SK-N-SH (cell line): ENCODE results near the gene TUSC1. TPM values are rescaled to one million over a fixed set of nuclear protein-coding genes. Genes with fewer than 3 reads are reported as not detected.
A peak's percentile ranks its signal among the peaks of the same experiment; 100 is the strongest.
"Not testable (repeated sequence)": the region's sequence is repeated elsewhere in the genome, so short reads cannot be mapped to it uniquely, and the experiment has no call there.

Experiments used
- CTCF ChIA-PET: fragments of 300-600, 350-600 bp; formaldehyde crosslinking; extraction: SDS; loops from one replicate; lab custom pipeline; 2021; lab: Yijun Ruan, JAX
- POLR2A ChIA-PET: fragments of 350-600 bp; sonication (Branson Sonifier 250); formaldehyde crosslinking; extraction: SDS; loops from one replicate; lab custom pipeline; 2020; ENCODE audit warnings: antibody characterized with exemption, inconsistent platforms; lab: Yijun Ruan, JAX
- DNase-seq: peaks from one replicate; pipeline ENCODE4 v3.0.0; 2012
- H2AFZ ChIP-seq: fragments of 200-600 bp; sonication (generic); 2 replicates; pipeline ENCODE4 v1.8.1; 2016; ENCODE audit warnings: antibody characterized with exemption, mild to moderate bottlenecking, low read depth
- H3F3A ChIP-seq: fragments of 200-600 bp; sonication (generic); replicated peaks from 2 replicates; pipeline ENCODE3; 2016; ENCODE audit warnings: antibody characterized with exemption, mild to moderate bottlenecking; ENCODE audit not compliant: insufficient read depth
- H3K27ac ChIP-seq, 2 experiments: fragments of 200-500 bp in 1 of 2; fragments of 200-600 bp in 1 of 2; sonication (Bioruptor generic) in 1 of 2; sonication (generic), shearing (Covaris generic) in 1 of 2; 2 replicates each; pipeline versions ENCODE4 v1.5.1 to v1.6.1; 2014 to 2016; ENCODE audit warnings: low read depth in 2 of 2, inconsistent platforms in 1 of 2, low read length in 1 of 2, mild to moderate bottlenecking in 1 of 2, mixed read lengths in 1 of 2
- H3K27me3 ChIP-seq: fragments of 200-600 bp; sonication (generic), shearing (Covaris generic); 2 replicates; pipeline ENCODE4 v1.6.1; 2016; ENCODE audit warnings: mixed run types; ENCODE audit not compliant: insufficient read depth
- H3K36me3 ChIP-seq, 2 experiments: fragments of 200-500 bp in 1 of 2; fragments of 200-600 bp in 1 of 2; sonication (Bioruptor generic) in 1 of 2; sonication (generic) in 1 of 2; replicated peaks in 1 of 2; 2 replicates each; pipeline versions ENCODE3 to v1.5.1; 2014 to 2016; ENCODE audit warnings: low read length in 1 of 2, mild to moderate bottlenecking in 1 of 2; ENCODE audit not compliant: insufficient read depth in 2 of 2, control insufficient read depth in 1 of 2
- H3K4me1 ChIP-seq, 2 experiments: fragments of 200-500 bp in 1 of 2; fragments of 200-600 bp in 1 of 2; sonication (Bioruptor generic) in 1 of 2; sonication (generic), shearing (Covaris generic) in 1 of 2; 2 replicates each; pipeline versions ENCODE4 v1.5.1 to v1.6.1; 2014 to 2016; ENCODE audit warnings: low read depth in 1 of 2, low read length in 1 of 2, mixed run types in 1 of 2; ENCODE audit not compliant: insufficient read depth in 2 of 2, control insufficient read depth in 1 of 2
- H3K4me2 ChIP-seq: fragments of 200-600 bp; sonication (generic), shearing (Covaris generic); 2 replicates; pipeline ENCODE4 v1.6.1; 2017; ENCODE audit warnings: mixed run types
- H3K4me3 ChIP-seq, 2 experiments: fragments of 200-500 bp in 1 of 2; fragments of 200-600 bp in 1 of 2; sonication (Bioruptor generic) in 1 of 2; sonication (generic), shearing (Covaris generic) in 1 of 2; 2 replicates each; pipeline versions ENCODE4 v1.5.1 to v1.8.1; 2014 to 2016; ENCODE audit warnings: low read depth in 2 of 2, inconsistent platforms in 1 of 2, low read length in 1 of 2, mild to moderate bottlenecking in 1 of 2, mixed read lengths in 1 of 2, moderate library complexity in 1 of 2
- H3K79me2 ChIP-seq: fragments of 200-600 bp; sonication (generic); 2 replicates; pipeline ENCODE4 v1.8.1; 2017; ENCODE audit warnings: mild to moderate bottlenecking; ENCODE audit not compliant: insufficient read depth
- H3K9ac ChIP-seq: fragments of 200-600 bp; sonication (generic); 2 replicates; pipeline ENCODE4 v1.6.1; 2017; ENCODE audit warnings: mixed run types
- H3K9me2 ChIP-seq: fragments of 200-600 bp; sonication (generic); 2 replicates; pipeline ENCODE4 v1.6.1; 2017; ENCODE audit warnings: mixed run types
- H3K9me3 ChIP-seq: fragments of 200-600 bp; sonication (generic); 2 replicates; pipeline ENCODE4 v1.6.1; 2017; ENCODE audit warnings: mixed run types, mild to moderate bottlenecking, moderate library complexity
- H4K20me1 ChIP-seq: fragments of 200-600 bp; sonication (generic); 2 replicates; pipeline ENCODE4 v1.6.1; 2017; ENCODE audit warnings: mild to moderate bottlenecking, mixed run types; ENCODE audit not compliant: insufficient read depth
- ELF1 ChIP-seq: IDR thresholded peaks from 2 replicates; pipeline ENCODE4 v1.4.0; 2012
- EP300 ChIP-seq, 2 experiments: IDR thresholded peaks; 2 replicates each; pipeline versions ENCODE4 v1.4.0 to v1.6.1; 2012; ENCODE audit warnings: borderline replicate concordance in 1 of 2, low read depth in 1 of 2, low read length in 1 of 2
- EZH2phosphoT487 ChIP-seq: fragments of 200-600 bp; sonication (generic); IDR thresholded peaks from 2 replicates; pipeline ENCODE4 v1.6.1; 2017; ENCODE audit warnings: low read depth, mixed run types, mild to moderate bottlenecking, antibody characterized with exemption, moderate library complexity, borderline replicate concordance
- FOXJ3 ChIP-seq: sonication (generic); formaldehyde crosslinking; IDR thresholded peaks from 2 replicates; pipeline ENCODE4 v1.5.1; 2020; ENCODE audit warnings: mild to moderate bottlenecking, missing genetic modification reagents
- FOXM1 ChIP-seq: IDR thresholded peaks from 2 replicates; pipeline ENCODE4 v1.4.0; 2012; ENCODE audit warnings: low read depth, mild to moderate bottlenecking
- GATA2 ChIP-seq: sonication (generic); formaldehyde crosslinking; IDR thresholded peaks from 2 replicates; pipeline ENCODE4 v1.5.0; 2020; ENCODE audit warnings: mild to moderate bottlenecking, missing genetic modification reagents
- IRF3 ChIP-seq: fragments of 150-350 bp; IDR thresholded peaks from 2 replicates; pipeline ENCODE4 v1.6.1; 2016; ENCODE audit warnings: mild to moderate bottlenecking, low read depth, low read length
- MEF2A ChIP-seq: IDR thresholded peaks from 2 replicates; pipeline ENCODE4 v1.4.0; 2012; ENCODE audit warnings: low read depth, borderline replicate concordance
- NFIC ChIP-seq: IDR thresholded peaks from 2 replicates; pipeline ENCODE4 v1.4.0; 2012; ENCODE audit warnings: borderline replicate concordance
- POLR2AphosphoS5 ChIP-seq: IDR thresholded peaks from 2 replicates; pipeline ENCODE4 v1.6.1; 2012; ENCODE audit warnings: low read depth, low read length
- RAD21 ChIP-seq: IDR thresholded peaks from 2 replicates; pipeline ENCODE4 v1.6.1; 2012; ENCODE audit warnings: mild to moderate bottlenecking, low read length
- RCOR1 ChIP-seq: fragments of 150-350 bp; IDR thresholded peaks from 2 replicates; pipeline ENCODE4 v1.6.1; 2017; ENCODE audit warnings: antibody characterized with exemption, low read length
- RFX5 ChIP-seq: IDR thresholded peaks from 2 replicates; pipeline ENCODE4 v1.6.1; 2012; ENCODE audit warnings: mild to moderate bottlenecking, improper control_type of control experiment, low read length
- RXRA ChIP-seq: IDR thresholded peaks from 2 replicates; pipeline ENCODE4 v1.4.0; 2012; ENCODE audit warnings: low read depth, mild to moderate bottlenecking, borderline replicate concordance
- SMC3 ChIP-seq: IDR thresholded peaks from 2 replicates; pipeline ENCODE4 v1.6.1; 2012; ENCODE audit warnings: low read depth, low read length, improper control_type of control experiment
- TCF12 ChIP-seq: IDR thresholded peaks from 2 replicates; pipeline ENCODE4 v1.4.0; 2012
- TEAD4 ChIP-seq: IDR thresholded peaks from 2 replicates; pipeline ENCODE4 v1.4.0; 2012; ENCODE audit warnings: mild to moderate bottlenecking, borderline replicate concordance; ENCODE audit not compliant: insufficient read depth
- USF1 ChIP-seq: IDR thresholded peaks from 2 replicates; pipeline ENCODE4 v1.4.0; 2012; ENCODE audit warnings: low read depth, borderline replicate concordance
- YY1 ChIP-seq: IDR thresholded peaks from 2 replicates; pipeline ENCODE4 v1.4.0; 2012; ENCODE audit warnings: low read depth, mild to moderate bottlenecking
- WGBS: methylation state at CpG from one replicate; pipeline ENCODE4 v1.1.6; 2017; ENCODE audit warnings: low lambda C conversion rate; 5-methylcytosine and 5-hydroxymethylcytosine counted together
- polyA plus RNA-seq, 3 experiments: library from polyadenylated mRNA; depleted of rRNA; stranded (reverse); fragments of >200 nt; gene quantifications; 2 replicates each; pipeline ENCODE4 v1.2.3, GENCODE V29; 2012
- TF ChIP-seq, protein P1 (sequence below): IDR thresholded peaks from 2 replicates; pipeline ENCODE4 v1.6.1; 2012; ENCODE audit warnings: mild to moderate bottlenecking, low read depth, low read length, moderate library complexity
- TF ChIP-seq, protein P2 (sequence below): IDR thresholded peaks from 2 replicates; pipeline ENCODE4 v1.4.0; 2012; ENCODE audit warnings: low read depth

The TUSC1 gene
- polyA plus RNA-seq, 1 of the 3 experiments (the other 2 are of a cell fraction): 9.1 TPM

DNA sequence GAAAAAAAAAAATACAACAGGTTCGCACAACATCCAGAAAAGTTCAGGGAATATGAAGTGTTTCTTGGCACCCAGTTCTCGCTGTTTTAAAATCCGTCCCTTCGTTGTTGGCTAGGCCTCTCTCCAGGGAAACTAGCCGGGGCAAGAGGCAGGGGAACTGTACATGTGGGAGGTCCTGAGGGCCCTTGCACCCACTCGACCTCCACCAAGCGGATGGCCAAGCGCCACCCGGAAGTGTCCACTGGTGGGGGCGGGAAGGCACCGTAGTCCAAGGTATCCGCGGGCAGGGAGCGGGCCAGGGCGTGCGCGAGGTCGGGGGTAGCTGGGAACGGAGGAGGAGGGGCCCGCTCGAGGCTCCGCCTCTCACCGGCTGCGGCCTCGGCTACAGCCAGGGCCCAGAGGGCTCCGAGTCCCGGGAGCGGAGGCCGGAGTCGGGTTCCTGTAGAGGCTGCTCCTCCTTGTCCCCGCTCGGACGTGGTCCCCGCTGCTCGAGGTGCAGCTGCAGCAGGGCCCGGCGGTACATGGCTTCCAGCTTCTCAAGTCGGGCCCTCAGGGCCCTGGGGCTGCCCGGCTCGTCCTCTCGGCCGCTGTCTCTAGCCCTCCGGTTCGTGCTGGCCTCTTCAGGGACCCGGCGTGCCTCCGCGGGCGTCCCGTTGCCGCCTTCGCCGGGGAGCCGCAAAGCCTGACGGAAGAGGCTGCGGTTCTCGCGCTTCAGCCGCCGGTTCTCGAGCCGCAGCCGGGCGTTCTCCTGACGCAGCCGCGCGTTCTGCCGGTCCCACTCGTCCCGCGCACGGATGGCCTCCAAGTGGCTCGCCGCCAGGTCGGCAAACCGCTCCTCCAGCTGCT, 720 bp downstream of the TUSC1 start (continued):
- TF ChIP-seq FOXM1 (no peak), TEAD4 (no peak), EP300 (IDR thresholded peaks at IDR 0.05; ENCODE audit: borderline replicate concordance in 1 of 2, low read depth in 1 of 2, low read length in 1 of 2) (0 out of 4 replicates have a peak, but pooled peaks of 1 of the 2 experiments have one; percentile 13), GATA2 (CRISPR knock-in tag) (no peak), ELF1 (peak; percentile 89), YY1 (no peak)
- TF ChIP-seq, protein P1, sequence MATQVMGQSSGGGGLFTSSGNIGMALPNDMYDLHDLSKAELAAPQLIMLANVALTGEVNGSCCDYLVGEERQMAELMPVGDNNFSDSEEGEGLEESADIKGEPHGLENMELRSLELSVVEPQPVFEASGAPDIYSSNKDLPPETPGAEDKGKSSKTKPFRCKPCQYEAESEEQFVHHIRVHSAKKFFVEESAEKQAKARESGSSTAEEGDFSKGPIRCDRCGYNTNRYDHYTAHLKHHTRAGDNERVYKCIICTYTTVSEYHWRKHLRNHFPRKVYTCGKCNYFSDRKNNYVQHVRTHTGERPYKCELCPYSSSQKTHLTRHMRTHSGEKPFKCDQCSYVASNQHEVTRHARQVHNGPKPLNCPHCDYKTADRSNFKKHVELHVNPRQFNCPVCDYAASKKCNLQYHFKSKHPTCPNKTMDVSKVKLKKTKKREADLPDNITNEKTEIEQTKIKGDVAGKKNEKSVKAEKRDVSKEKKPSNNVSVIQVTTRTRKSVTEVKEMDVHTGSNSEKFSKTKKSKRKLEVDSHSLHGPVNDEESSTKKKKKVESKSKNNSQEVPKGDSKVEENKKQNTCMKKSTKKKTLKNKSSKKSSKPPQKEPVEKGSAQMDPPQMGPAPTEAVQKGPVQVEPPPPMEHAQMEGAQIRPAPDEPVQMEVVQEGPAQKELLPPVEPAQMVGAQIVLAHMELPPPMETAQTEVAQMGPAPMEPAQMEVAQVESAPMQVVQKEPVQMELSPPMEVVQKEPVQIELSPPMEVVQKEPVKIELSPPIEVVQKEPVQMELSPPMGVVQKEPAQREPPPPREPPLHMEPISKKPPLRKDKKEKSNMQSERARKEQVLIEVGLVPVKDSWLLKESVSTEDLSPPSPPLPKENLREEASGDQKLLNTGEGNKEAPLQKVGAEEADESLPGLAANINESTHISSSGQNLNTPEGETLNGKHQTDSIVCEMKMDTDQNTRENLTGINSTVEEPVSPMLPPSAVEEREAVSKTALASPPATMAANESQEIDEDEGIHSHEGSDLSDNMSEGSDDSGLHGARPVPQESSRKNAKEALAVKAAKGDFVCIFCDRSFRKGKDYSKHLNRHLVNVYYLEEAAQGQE: no peak

DNA sequence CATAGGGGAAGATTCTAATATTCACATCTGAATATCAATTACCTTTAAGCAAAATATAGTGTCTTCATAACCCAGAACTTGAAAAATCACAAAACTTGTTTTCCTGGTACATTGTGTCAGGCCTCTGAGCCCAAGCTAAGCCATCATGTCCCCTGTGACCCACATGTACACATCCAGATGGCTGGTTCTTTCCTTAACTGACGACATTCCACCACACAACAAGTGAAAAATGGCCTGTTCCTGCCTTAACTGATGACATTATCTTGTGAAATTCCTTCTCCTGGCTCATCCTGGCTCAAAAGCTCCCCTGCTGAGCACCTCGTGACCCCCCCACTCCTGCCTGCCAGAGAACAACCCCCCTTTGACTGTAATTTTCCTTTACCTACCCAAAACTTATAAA, 2.4 kb downstream of the TUSC1 start:
- POLR2A ChIA-PET: not testable (repeated sequence)

GRCh38 chr9:25658571-25658970, 19.7 kb downstream of the TUSC1 start:
- no peaks in the 10 kb centered on the region for H3K9me3 ChIP-seq
- H3K36me3 ChIP-seq: no peaks in the 10 kb centered on the region
- H3K27ac ChIP-seq: no peak overlapping the region
- H4K20me1 ChIP-seq: no peaks in the 10 kb centered on the region
- H3K9ac ChIP-seq: no peak overlapping the region
- no peaks in the 10 kb centered on the region for H3K4me1 ChIP-seq
- H3K79me2 ChIP-seq: no peaks in the 10 kb centered on the region
- no peak overlapping the region for H3K4me3 ChIP-seq
- ChIA-PET CTCF (no interaction called here), POLR2A (no interaction called here)
- H3K9me2 ChIP-seq: no peaks in the 10 kb centered on the region
- H3K4me2 ChIP-seq: no peak overlapping the region
- H2AFZ ChIP-seq: no peak overlapping the region
- 40% methylated on average over 2 of the region's 2 CpGs for WGBS
- DNase-seq: no peak
- H3F3A ChIP-seq: no peaks in the 10 kb centered on the region
- no peaks in the 10 kb centered on the region for H3K27me3 ChIP-seq
- TF ChIP-seq RXRA: no peak
- no peak for TF ChIP-seq TCF12
- no peak for TF ChIP-seq EZH2phosphoT487
- TF ChIP-seq NFIC: no peak
- no peak for TF ChIP-seq RAD21
- TF ChIP-seq, protein P2, sequence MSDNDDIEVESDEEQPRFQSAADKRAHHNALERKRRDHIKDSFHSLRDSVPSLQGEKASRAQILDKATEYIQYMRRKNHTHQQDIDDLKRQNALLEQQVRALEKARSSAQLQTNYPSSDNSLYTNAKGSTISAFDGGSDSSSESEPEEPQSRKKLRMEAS: no peak
- no peak for TF ChIP-seq MEF2A
- TF ChIP-seq USF1: no peak
- TF ChIP-seq YY1: no peak
- TF ChIP-seq ELF1: no peak
- no peak for TF ChIP-seq SMC3
- TF ChIP-seq RCOR1: no peak
- no peak for TF ChIP-seq TEAD4
- no peak for TF ChIP-seq POLR2AphosphoS5
- TF ChIP-seq FOXJ3 (CRISPR knock-in tag): no peak
- TF ChIP-seq RFX5: no peak
- no peak for TF ChIP-seq EP300 (IDR thresholded peaks at IDR 0.05; ENCODE audit: borderline replicate concordance in 1 of 2, low read depth in 1 of 2, low read length in 1 of 2)
- no peak for TF ChIP-seq IRF3

More for the DNA sequence above, 2.4 kb downstream of the TUSC1 start:
- DNase-seq, H3K9ac ChIP-seq, H4K20me1 ChIP-seq, H3K9me2 ChIP-seq, H3K4me1 ChIP-seq, CTCF ChIA-PET, H2AFZ ChIP-seq, H3K79me2 ChIP-seq, H3K4me3 ChIP-seq, H3K36me3 ChIP-seq, H3K27ac ChIP-seq, H3K27me3 ChIP-seq, H3K9me3 ChIP-seq: not testable (repeated sequence)
- Histone ChIP-seq H3K4me2 (peak overlapping the region; percentile 92; the same call in 1 of the 2 replicates), H3F3A (peaks cover 15% of the 10 kb centered on the region)
- WGBS: 90% methylated on average over 2 of the region's 2 CpGs
